Gastrocnemius medialis (tissue), 4 donors: ENCODE results near the gene GNL3.

Experiments used
- CTCF ChIP-seq, 5 experiments: fragments of 450-650 bp in 3 of 5; fragments of 200-600 bp in 2 of 5; sonication (generic) in 2 of 5; IDR thresholded peaks in 4 of 5; conservative IDR thresholded peaks in 1 of 5; 1 replicate in 4 of 5; 2 replicates in 1 of 5; pipeline ENCODE4 v1.5.1; 2016 to 2019; ENCODE audit warnings: antibody characterized with exemption in 5 of 5, mild to moderate bottlenecking in 3 of 5, moderate library complexity in 3 of 5
- POLR2A ChIP-seq, 2 donors: fragments of 450-650 bp; IDR thresholded peaks; one replicate each; pipeline ENCODE4 v1.6.1; 2017; ENCODE audit warnings: antibody characterized with exemption in 2 of 2, mild to moderate bottlenecking in 2 of 2, moderate library complexity in 2 of 2

- TF ChIP-seq POLR2A (IDR thresholded peaks at IDR 0.05) (no peak), CTCF (IDR thresholded peaks at IDR 0.05 in 4 of 5, conservative IDR thresholded peaks at IDR 0.05 in 1 of 5) (no peak)
These were observed 14.2 kb upstream of the GNL3 start for GRCh38 chr3:52671676-52672075.
